Bone marrow (tissue), 2 donors: ENCODE data around the gene ARMC6.
"Not testable (repeated sequence)": the region's sequence is repeated elsewhere in the genome, so short reads cannot be mapped to it uniquely, and the experiment has no call there.

Experiments used
- DNase-seq, 2 donors: peaks; one replicate each; lab custom pipeline; 2025; lab: John Stamatoyannopoulos, UW

Gene ARMC6

GRCh38 chr19:19074196-19074882 is 40.9 kb downstream of the ARMC6 start:
- no peak for DNase-seq

- no peak for DNase-seq
Measured at GRCh38 chr19:19075126-19075525, 41.7 kb downstream of the ARMC6 start.

- no peak for DNase-seq
Measured at GRCh38 chr19:19076476-19076875, 43.1 kb downstream of the ARMC6 start.

- DNase-seq: no peak
Measured at GRCh38 chr19:19077103-19077502, 43.7 kb downstream of the ARMC6 start.

GRCh38 chr19:19078801-19079200 is 45.4 kb downstream of the ARMC6 start:
- DNase-seq: no peak

- DNase-seq: no peak
Measured at GRCh38 chr19:19079571-19079970, 46.2 kb downstream of the ARMC6 start.

- no peak for DNase-seq
Measured at GRCh38 chr19:19081642-19082151, 48.3 kb downstream of the ARMC6 start.

GRCh38 chr19:19083413-19084178 is 50.2 kb downstream of the ARMC6 start:
- DNase-seq: no peak

GRCh38 chr19:19087676-19088075 is 54.3 kb downstream of the ARMC6 start:
- DNase-seq: no peak

- DNase-seq: no peak
Measured at GRCh38 chr19:19094513-19094912, 61.1 kb downstream of the ARMC6 start.

GRCh38 chr19:19095691-19096090 is 62.3 kb downstream of the ARMC6 start:
- DNase-seq: no peak

- no peak for DNase-seq
Measured at GRCh38 chr19:19096641-19097627, 63.5 kb downstream of the ARMC6 start.

GRCh38 chr19:19098084-19098702 is 64.8 kb downstream of the ARMC6 start:
- DNase-seq: no peak

GRCh38 chr19:19098703-19099632 is 65.6 kb downstream of the ARMC6 start:
- DNase-seq: no peak

- DNase-seq: no peak
Measured at GRCh38 chr19:19101540-19101939, 68.1 kb downstream of the ARMC6 start.

GRCh38 chr19:19102566-19102965 is 69.2 kb downstream of the ARMC6 start:
- DNase-seq: not testable (repeated sequence)

GRCh38 chr19:19103167-19103566 is 69.8 kb downstream of the ARMC6 start:
- DNase-seq: no peak

GRCh38 chr19:19105365-19106055 is 72.1 kb downstream of the ARMC6 start:
- no peak for DNase-seq

- no peak for DNase-seq
Measured at GRCh38 chr19:19106056-19106551, 72.7 kb downstream of the ARMC6 start.

- not testable (repeated sequence) for DNase-seq
Measured at GRCh38 chr19:19106938-19107337, 73.5 kb downstream of the ARMC6 start.
